Caki2 (cell line): ENCODE data around the gene SUB1. TPM values are rescaled to one million over a fixed set of nuclear protein-coding genes. Genes with fewer than 3 reads are reported as not detected.

ENCODE experiments used
- DNase-seq: peaks from one replicate; pipeline ENCODE4 v3.0.0-alpha.2; 2015; ENCODE audit warnings: low read depth
- in situ Hi-C: cut with HindIII; loops from 2 replicates; pipeline ENCODE4 v1.10.0; 2016; ENCODE audit warnings: low sequenced_read_pairs, low pct_unique_long_range_greater_than_20kb, mixed read lengths
- total RNA-seq: library from RNA; depleted of rRNA; stranded (reverse); fragments of >200 nt; shearing (Covaris generic); gene quantifications from 2 replicates; pipeline ENCODE4 v1.2.3, GENCODE V29; 2014; ENCODE audit warnings: low replicate concordance

Gene SUB1
- total RNA-seq, 1 experiment from 2014 or later: 326 TPM

DNA sequence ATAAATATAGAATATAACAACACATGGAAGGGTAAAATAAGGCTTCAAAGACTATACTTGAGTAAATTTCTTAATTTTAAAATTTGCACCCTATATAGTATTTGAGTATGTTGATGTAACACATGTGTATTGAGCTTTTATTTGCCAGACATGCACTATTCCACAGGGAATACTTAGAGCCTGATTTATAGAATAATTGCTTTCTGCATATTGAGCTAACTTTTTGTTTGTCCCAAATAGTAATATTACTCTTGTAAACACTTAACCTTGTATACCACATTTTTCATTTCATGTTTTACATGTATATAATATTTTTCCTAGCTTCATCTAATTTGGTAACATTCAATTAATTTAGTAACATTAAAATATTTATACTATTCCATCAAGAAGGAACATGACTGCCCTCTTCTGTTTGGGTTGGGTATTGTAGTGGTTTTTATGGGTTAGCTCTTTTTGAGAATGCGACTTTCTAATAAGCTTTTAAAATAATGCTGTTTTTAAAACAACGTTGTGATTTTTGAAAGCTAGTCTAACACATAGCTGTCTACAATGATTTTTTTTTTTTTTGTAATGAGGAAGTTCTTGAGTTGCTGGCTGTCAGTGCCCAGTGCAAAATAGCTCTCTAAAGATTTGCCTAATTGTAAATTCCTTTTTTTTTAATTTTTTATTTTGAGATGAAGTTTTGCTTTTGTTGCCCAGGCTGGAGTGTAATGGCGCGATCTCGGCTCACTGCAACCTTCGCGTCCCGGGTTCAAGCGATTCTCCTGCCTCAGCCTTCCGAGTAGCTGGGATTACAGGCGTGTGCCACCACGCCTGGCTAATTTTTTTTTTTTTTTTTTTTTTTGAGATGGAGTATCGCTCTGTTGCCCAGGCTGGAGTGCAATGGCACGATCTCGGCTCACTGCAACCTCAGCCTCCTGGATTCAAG lies 4.8 kb downstream of the SUB1 start:
- DNase-seq: peak; percentile 36
- in situ Hi-C loops: no loop called here

- DNase-seq: no peak
- in situ Hi-C loops: no loop called here
Measured at GRCh38 chr5:32595118-32595517, 9.8 kb downstream of the SUB1 start.

GRCh38 chr5:32597041-32597629 lies 11.8 kb downstream of the SUB1 start:
- no peak for DNase-seq
- in situ Hi-C loops: no loop called here

DNA sequence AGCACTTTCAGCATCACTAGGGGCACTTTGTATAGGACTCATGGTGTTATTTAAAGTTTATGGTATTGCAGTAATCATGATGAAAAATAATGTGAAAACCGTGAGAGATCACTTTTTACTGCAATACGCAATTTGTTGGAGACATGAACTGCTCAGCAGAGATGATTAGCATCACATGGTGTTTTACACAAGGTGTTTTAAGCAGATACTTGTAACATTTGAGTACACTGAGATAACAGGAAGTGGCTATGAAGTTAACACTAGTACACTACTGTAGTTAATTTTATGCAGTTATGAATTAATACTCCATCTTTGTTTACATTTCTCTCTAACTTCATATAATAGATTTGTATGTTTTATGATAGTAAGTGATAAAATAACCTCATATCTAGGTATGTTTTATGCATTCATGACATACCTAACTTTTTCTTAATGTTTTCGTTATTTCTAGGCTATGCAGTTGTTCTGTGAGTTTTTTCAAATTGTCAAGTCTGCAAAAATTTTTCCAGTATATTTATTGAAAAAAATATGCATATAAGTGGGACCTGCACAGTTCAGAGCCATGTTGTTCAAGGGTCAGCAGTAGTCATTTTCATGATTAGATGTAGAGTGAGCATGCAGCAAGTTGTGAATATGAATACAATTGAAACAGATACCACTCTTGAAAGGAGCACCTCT lies 13.0 kb downstream of the SUB1 start:
- in situ Hi-C loops: no loop called here

GRCh38 chr5:32598997-32599549 lies 13.7 kb downstream of the SUB1 start:
- in situ Hi-C loops: no loop called here
- DNase-seq: no peak

More for the DNA sequence above, 13.0 kb downstream of the SUB1 start:
- no peak for DNase-seq

DNA sequence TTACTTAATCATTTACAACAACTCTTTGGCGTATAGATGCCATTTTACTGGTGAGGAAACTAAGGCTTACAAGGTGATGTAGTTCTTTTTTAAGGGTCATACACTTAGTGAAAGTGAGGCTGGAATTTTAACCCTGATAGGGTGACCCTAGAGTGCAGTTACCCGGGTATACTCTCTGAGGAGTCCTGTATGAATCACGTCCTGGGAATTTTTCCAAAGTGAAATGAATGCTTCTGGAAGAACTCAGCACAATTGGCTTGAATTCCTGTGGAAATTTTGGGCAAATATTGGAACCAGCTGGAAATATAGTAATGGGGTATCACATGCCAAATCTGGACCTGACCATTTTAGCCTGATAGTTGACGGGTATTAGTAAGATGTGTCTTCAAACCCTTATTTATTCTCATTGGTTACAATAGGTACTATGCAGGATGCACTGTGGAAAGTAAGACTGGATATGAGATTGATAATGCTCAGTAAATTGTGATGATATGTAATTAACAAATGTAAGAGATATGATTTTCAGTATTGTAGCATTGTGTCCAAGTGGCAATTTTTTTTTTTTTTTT lies 14.8 kb downstream of the SUB1 start:
- in situ Hi-C loops: no loop called here
- no peak for DNase-seq

DNA sequence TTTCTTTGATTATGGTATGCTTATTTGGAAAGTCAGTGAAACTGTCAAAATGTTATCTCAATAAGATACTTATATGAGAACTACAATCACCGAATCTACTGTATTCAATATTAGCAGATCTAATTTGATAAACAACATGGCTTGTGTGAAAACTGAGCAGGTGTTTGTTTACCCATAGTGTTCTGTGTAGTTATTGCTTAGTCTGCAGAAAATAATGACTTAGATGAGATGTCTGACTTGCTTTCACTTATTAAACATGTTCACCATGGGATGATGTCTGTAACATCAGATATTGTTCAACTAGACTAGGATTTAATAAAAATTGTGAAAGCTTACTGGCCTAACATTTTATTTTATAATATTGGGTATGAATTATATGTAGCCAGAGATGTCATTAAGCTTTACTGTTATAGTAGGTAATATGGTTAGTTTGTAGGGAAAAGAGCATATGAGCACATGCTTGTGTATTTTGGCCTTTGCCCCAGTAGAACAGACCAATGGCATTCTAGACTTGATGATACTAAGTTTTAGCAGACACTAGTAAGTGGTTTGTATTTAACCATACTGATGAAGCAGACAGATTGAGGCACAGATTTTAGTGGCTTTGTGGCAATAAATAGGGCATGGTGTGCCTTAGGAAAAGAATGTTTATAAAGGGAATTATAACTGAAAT lies 16.4 kb downstream of the SUB1 start:
- in situ Hi-C loops: no loop called here
- DNase-seq: no peak

GRCh38 chr5:32602906-32603305 lies 17.5 kb downstream of the SUB1 start:
- in situ Hi-C loops: no loop called here

GRCh38 chr5:32604800-32605765 lies 19.7 kb downstream of the SUB1 start:
- DNase-seq: no peak
- in situ Hi-C loops: no loop called here

More at GRCh38 chr5:32602906-32603305, 17.5 kb downstream of the SUB1 start:
- no peak for DNase-seq

- in situ Hi-C loops: no loop called here
- DNase-seq: no peak
Measured at GRCh38 chr5:32605766-32606152, 20.4 kb downstream of the SUB1 start.

GRCh38 chr5:32612134-32612888 lies 27.0 kb downstream of the SUB1 start:
- in situ Hi-C loops: no loop called here
- DNase-seq: peak; percentile 8

- in situ Hi-C loops: no loop called here
- DNase-seq: peak; percentile 60
Measured at GRCh38 chr5:32613050-32613672, 27.8 kb downstream of the SUB1 start.

DNA sequence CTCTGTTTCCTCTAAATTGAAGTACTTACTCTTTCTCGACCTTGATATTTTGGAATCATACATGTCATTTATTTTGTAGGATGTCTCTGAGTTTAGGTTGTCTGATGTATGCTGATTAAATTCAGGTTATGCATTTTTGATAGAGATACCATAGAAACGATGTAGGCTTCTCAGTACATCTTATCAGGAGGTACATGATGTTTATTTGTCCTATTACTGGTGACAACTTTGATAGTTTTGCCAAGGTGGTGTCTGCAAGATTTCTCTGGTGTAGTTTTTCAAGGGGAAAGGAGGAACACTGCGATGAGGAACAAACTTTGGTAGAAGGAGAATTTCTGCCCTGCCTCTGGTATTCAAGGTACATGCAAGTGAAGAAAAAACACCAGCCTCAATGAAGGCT lies 29.9 kb downstream of the SUB1 start:
- in situ Hi-C loops: no loop called here
- no peak for DNase-seq

- in situ Hi-C loops: no loop called here
- no peak for DNase-seq
Measured at GRCh38 chr5:32618962-32619361, 33.6 kb downstream of the SUB1 start.

GRCh38 chr5:32621256-32621655 lies 35.9 kb downstream of the SUB1 start:
- in situ Hi-C loops: no loop called here
- DNase-seq: no peak

GRCh38 chr5:32625106-32625505 lies 39.7 kb downstream of the SUB1 start:
- no peak for DNase-seq
- in situ Hi-C loops: no loop called here
